Endothelial cell of umbilical vein (primary cell): ENCODE results near the gene ZNF341. TPM values are rescaled to one million over a fixed set of nuclear protein-coding genes. Genes with fewer than 3 reads are reported as not detected.

Source experiments
- BruUV-seq: library from RNA; stranded (reverse); fragments of 400-500 nt; replicated peaks from 2 replicates; lab custom pipeline; 2021; lab: Mats Ljungman, UMichigan
- CTCF ChIA-PET: fragments of 300-600, 350-600 bp; sonication (Branson Sonifier 250); formaldehyde crosslinking; loops from one replicate; lab custom pipeline; 2021; ENCODE audit warnings: antibody characterized with exemption, inconsistent platforms; lab: Charles Lee
- POLR2A ChIA-PET: fragments of 300-600, 350-600 bp; sonication (Branson Sonifier 250); formaldehyde crosslinking; loops from one replicate; lab custom pipeline; 2021; ENCODE audit warnings: antibody characterized with exemption, inconsistent platforms; lab: Charles Lee
- DNase-seq: peaks from one replicate; pipeline ENCODE4 v3.0.0-alpha.2; 2011; ENCODE audit warnings: low read depth, low spot score
- FAIRE-seq: peaks from 2 replicates; lab custom pipeline; 2011; peaks lifted over from hg19 to GRCh38; lab: Jason Lieb, UNC
- H2AFZ ChIP-seq: 2 replicates; pipeline ENCODE4 v1.6.0; 2012; ENCODE audit warnings: low read depth, low read length, control low read depth, inconsistent platforms
- H3K27ac ChIP-seq: 2 replicates; pipeline ENCODE4 v1.5.1; 2011; ENCODE audit warnings: low read depth, mild to moderate bottlenecking, control low read depth, low read length, moderate library complexity; ENCODE audit not compliant: insufficient read depth
- H3K27me3 ChIP-seq, 2 experiments: 2 replicates each; pipeline versions ENCODE4 v1.6.0 to v1.6.1; 2011; ENCODE audit warnings: low read length in 2 of 2, mixed read lengths in 1 of 2; ENCODE audit not compliant: control insufficient read depth in 2 of 2, insufficient read depth in 2 of 2
- H3K36me3 ChIP-seq, 2 experiments: 2 replicates in 1 of 2; 3 replicates in 1 of 2; pipeline ENCODE4 v1.5.1; 2011; ENCODE audit warnings: low read length in 2 of 2, mild to moderate bottlenecking in 1 of 2, moderate library complexity in 1 of 2; ENCODE audit not compliant: control insufficient read depth in 2 of 2, insufficient read depth in 2 of 2; ENCODE audit errors: extremely low read depth in 1 of 2
- H3K4me1 ChIP-seq: 3 replicates; pipeline ENCODE4 v1.5.1; 2011; ENCODE audit warnings: mild to moderate bottlenecking, low read length; ENCODE audit not compliant: control insufficient read depth, insufficient read depth; ENCODE audit errors: extremely low read depth
- H3K4me2 ChIP-seq: 2 replicates; pipeline ENCODE4 v1.6.1; 2011; ENCODE audit warnings: low read length, control low read depth, mixed read lengths; ENCODE audit not compliant: insufficient read depth
- H3K4me3 ChIP-seq, 3 experiments: fragments of 200-600 bp in 1 of 3; sonication (generic), shearing (Covaris generic) in 1 of 3; replicated peaks in 1 of 3; 2 replicates each; pipeline ENCODE4 v1.5.1; 2011 to 2016; ENCODE audit warnings: control low read depth in 3 of 3, low read length in 3 of 3, mild to moderate bottlenecking in 2 of 3, inconsistent platforms in 1 of 3, low read depth in 1 of 3, moderate library complexity in 1 of 3; ENCODE audit not compliant: insufficient read depth in 1 of 3
- H3K79me2 ChIP-seq: 2 replicates; pipeline ENCODE4 v1.6.0; 2012; ENCODE audit warnings: low read length, inconsistent platforms; ENCODE audit not compliant: control insufficient read depth, insufficient read depth
- H3K9ac ChIP-seq: replicated peaks from 2 replicates; pipeline ENCODE3; 2011; ENCODE audit warnings: low read length, control low read depth; ENCODE audit not compliant: insufficient read depth; ENCODE audit errors: extremely low read depth
- H3K9me1 ChIP-seq: replicated peaks from 3 replicates; pipeline ENCODE4 v1.6.0; 2011; ENCODE audit warnings: mild to moderate bottlenecking, low read length; ENCODE audit not compliant: control insufficient read depth, insufficient read depth; ENCODE audit errors: extremely low read depth
- H3K9me3 ChIP-seq: replicated peaks from 2 replicates; pipeline ENCODE4 v1.5.1; 2012; ENCODE audit warnings: low read length, inconsistent platforms; ENCODE audit not compliant: control insufficient read depth, insufficient read depth
- H4K20me1 ChIP-seq: replicated peaks from 2 replicates; pipeline ENCODE3; 2011; ENCODE audit warnings: mild to moderate bottlenecking, low read length; ENCODE audit not compliant: control insufficient read depth, insufficient read depth; ENCODE audit errors: extremely low read depth
- FOS ChIP-seq: IDR thresholded peaks from 2 replicates; pipeline ENCODE4 v1.6.1; 2011; ENCODE audit warnings: mild to moderate bottlenecking, low read length, moderate library complexity, borderline replicate concordance; ENCODE audit not compliant: insufficient read depth
- GATA2 ChIP-seq: IDR thresholded peaks from 2 replicates; pipeline ENCODE4 v1.7.0; 2011; ENCODE audit warnings: low read depth, mild to moderate bottlenecking, moderate library complexity, mixed read lengths, low read length; ENCODE audit not compliant: insufficient read length, insufficient read depth
- JUN ChIP-seq: IDR thresholded peaks from 2 replicates; pipeline ENCODE4 v1.6.1; 2011; ENCODE audit warnings: borderline replicate concordance, low read depth; ENCODE audit not compliant: insufficient read length, insufficient read depth
- MYC ChIP-seq: IDR thresholded peaks from one replicate; pipeline ENCODE4 v1.6.1; 2011; ENCODE audit warnings: mild to moderate bottlenecking, low read depth, low read length
- dilution Hi-C: fragments of 300-500 bp; cut with MboI; formaldehyde crosslinking; loops from one replicate; pipeline ENCODE4 v1.15.0; 2019; ENCODE audit warnings: low sequenced_read_pairs; ENCODE audit not compliant: extremely low pct_ligation_motif_present
- intact Hi-C: fragments of 100-400 bp; cut with micrococcal nuclease; formaldehyde crosslinking; loops from one replicate; pipeline ENCODE4 v1.10.0; 2022
- polyA plus RNA-seq, 4 experiments: library from polyadenylated mRNA; depleted of rRNA in 3 of 4; stranded (reverse) in 3 of 4; unstranded in 1 of 4; fragments of >200 nt; gene quantifications; 2 replicates each; pipeline versions ENCODE4 v1.2.1 to v1.2.3, GENCODE V29; 2011 to 2012; ENCODE audit warnings: missing spikeins in 1 of 4
- total RNA-seq: library from RNA; stranded (reverse); gene quantifications from 2 replicates; pipeline ENCODE4 v1.2.3, GENCODE V29; 2021
- TF ChIP-seq, protein P1 (sequence below), 2 donors: IDR thresholded peaks; 1 replicate in 1 of 2; 2 replicates in 1 of 2; pipeline ENCODE4 v1.5.1; 2011; ENCODE audit warnings: low read length in 2 of 2, mild to moderate bottlenecking in 2 of 2, moderate library complexity in 2 of 2, control low read depth in 1 of 2, inconsistent platforms in 1 of 2, low read depth in 1 of 2; ENCODE audit not compliant: insufficient read depth in 1 of 2; ENCODE audit errors: extremely low read depth in 1 of 2

The ZNF341 gene
- total and polyA plus RNA-seq, 2 donors (not counting 3 experiments of a cell fraction or from before 2014, with no cell fraction given), result 4.9 TPM

DNA sequence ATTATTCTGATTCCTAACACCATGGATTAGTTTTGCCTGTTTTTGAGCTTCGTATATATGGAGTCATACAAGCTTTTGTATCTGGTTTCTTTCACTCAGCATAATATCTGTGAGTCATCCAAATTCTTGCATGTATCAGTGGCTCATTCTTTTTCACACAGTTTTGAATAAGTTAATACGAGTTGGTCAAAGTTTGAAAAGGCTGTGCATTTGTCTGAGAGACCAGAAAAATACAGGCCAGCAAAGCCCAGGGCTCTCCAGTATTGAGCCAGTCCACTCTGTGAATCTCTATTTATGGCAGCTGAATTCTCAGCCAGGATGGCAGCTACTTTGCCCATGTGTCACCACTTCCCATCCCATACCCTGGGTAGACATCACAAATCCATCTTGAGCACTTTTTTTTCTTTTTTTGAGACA lies 72.1 kb downstream of the ZNF341 start:
- Histone ChIP-seq H3K79me2 (no peaks in the 10 kb centered on the region), H3K36me3 (no peaks in the 10 kb centered on the region), H3K27ac (peak overlapping the region; percentile 13), H3K9me3 (no peaks in the 10 kb centered on the region), H3K4me3 (no peak overlapping the region), H2AFZ (peak overlapping the region; percentile 54), H3K4me2 (no peak overlapping the region), H4K20me1 (no peaks in the 10 kb centered on the region), H3K9ac (no peak overlapping the region), H3K27me3 (no peaks in the 10 kb centered on the region), H3K9me1 (no peaks in the 10 kb centered on the region), H3K4me1 (peaks cover 9% of the 10 kb centered on the region)
- BruUV-seq, result no TSS peak
- DNase-seq (peak; percentile 38), FAIRE-seq (peak; percentile 75)
- intact Hi-C loops (no loop called here), dilution Hi-C loops (no loop called here)
- no peak for TF ChIP-seq JUN
- peak; percentile 61 for TF ChIP-seq FOS
- ChIA-PET POLR2A (interaction anchor here (0.6 kb wide), 1 partner anchor 19 kb away, joined by 3 read pairs; no protein-coding TSS in a partner anchor), CTCF (interaction anchor here (0.5 to 4.3 kb wide), 4 partner anchors 12 to 136 kb away, joined by 3 to 19 read pairs (median 4); no protein-coding TSS in a partner anchor)

DNA sequence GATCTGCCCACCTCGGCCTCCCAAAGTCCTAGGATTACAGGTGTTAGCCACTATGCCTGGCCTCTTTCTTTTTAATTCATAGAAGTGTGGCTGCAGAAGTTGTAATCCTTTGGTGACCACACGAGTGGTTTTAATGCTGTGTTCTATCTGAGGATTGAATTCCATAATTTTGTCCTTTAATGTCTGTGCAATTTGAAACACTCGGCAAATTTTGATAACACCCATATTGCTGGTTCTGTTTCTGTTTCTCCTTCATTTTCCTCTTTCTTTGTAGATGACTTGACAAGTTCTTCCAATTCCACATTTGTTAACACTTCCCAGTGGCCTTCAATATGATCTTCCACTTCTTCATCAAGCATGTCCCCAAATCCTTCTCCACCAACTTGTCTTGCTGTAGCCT lies 76.6 kb downstream of the ZNF341 start:
- Histone ChIP-seq H3K27ac (no peak overlapping the region), H3K9me3 (no peaks in the 10 kb centered on the region), H3K4me3 (no peak overlapping the region), H3K4me1 (peaks cover 18% of the 10 kb centered on the region), H2AFZ (no peak overlapping the region), H4K20me1 (no peaks in the 10 kb centered on the region), H3K9ac (no peak overlapping the region), H3K4me2 (no peak overlapping the region), H3K36me3 (no peaks in the 10 kb centered on the region), H3K79me2 (peaks cover 19% of the 10 kb centered on the region), H3K27me3 (no peaks in the 10 kb centered on the region), H3K9me1 (no peaks in the 10 kb centered on the region)
- DNase-seq (no peak), FAIRE-seq (no peak)
- no TSS peak for BruUV-seq
- dilution Hi-C loops (no loop called here), intact Hi-C loops (no loop called here)
- POLR2A ChIA-PET, result no interaction called here
- CTCF ChIA-PET, result no interaction called here
- no peak for TF ChIP-seq JUN
- no peak for TF ChIP-seq GATA2
- TF ChIP-seq MYC, result no peak
- TF ChIP-seq, protein P1, sequence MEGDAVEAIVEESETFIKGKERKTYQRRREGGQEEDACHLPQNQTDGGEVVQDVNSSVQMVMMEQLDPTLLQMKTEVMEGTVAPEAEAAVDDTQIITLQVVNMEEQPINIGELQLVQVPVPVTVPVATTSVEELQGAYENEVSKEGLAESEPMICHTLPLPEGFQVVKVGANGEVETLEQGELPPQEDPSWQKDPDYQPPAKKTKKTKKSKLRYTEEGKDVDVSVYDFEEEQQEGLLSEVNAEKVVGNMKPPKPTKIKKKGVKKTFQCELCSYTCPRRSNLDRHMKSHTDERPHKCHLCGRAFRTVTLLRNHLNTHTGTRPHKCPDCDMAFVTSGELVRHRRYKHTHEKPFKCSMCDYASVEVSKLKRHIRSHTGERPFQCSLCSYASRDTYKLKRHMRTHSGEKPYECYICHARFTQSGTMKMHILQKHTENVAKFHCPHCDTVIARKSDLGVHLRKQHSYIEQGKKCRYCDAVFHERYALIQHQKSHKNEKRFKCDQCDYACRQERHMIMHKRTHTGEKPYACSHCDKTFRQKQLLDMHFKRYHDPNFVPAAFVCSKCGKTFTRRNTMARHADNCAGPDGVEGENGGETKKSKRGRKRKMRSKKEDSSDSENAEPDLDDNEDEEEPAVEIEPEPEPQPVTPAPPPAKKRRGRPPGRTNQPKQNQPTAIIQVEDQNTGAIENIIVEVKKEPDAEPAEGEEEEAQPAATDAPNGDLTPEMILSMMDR (IDR thresholded peaks at IDR 0.05; ENCODE audit: extremely low read depth in 1 of 2, insufficient read depth in 1 of 2, low read depth in 1 of 2, low read length in 2 of 2), result no peak
